SK-N-MC (cell line): ENCODE measurements around the gene GRIA1.

ENCODE experiments used
- DNase-seq: peaks from one replicate; pipeline ENCODE4 v3.0.0-alpha.2; 2011; ENCODE audit warnings: low read depth, low spot score
- H3K27ac ChIP-seq: fragments of 200-600 bp; sonication (generic); 2 replicates; pipeline ENCODE4 v1.5.1; 2016; ENCODE audit warnings: mixed run types
- H3K36me3 ChIP-seq: fragments of 200-600 bp; sonication (generic); 2 replicates; pipeline ENCODE4 v1.6.1; 2017; ENCODE audit warnings: antibody characterized with exemption, low read length, mixed read lengths; ENCODE audit not compliant: insufficient read depth
- H3K4me3 ChIP-seq: fragments of 200-600 bp; sonication (generic); 2 replicates; pipeline ENCODE4 v1.5.1; 2016
- H3K9ac ChIP-seq: fragments of 200-600 bp; sonication (generic); 2 replicates; pipeline ENCODE4 v1.8.0; 2017; ENCODE audit warnings: mixed run types, mixed read lengths; ENCODE audit not compliant: insufficient read length
- H3K9me3 ChIP-seq: fragments of 200-600 bp; sonication (generic); 2 replicates; pipeline ENCODE4 v1.6.1; 2017; ENCODE audit warnings: low read depth, mild to moderate bottlenecking, antibody characterized with exemption, low read length, moderate library complexity, mixed read lengths
- EZH2 ChIP-seq: fragments of 200-600 bp; sonication (generic); IDR thresholded peaks from one replicate; pipeline ENCODE4 v1.6.1; 2017; ENCODE audit warnings: antibody characterized with exemption
- FOXP2 ChIP-seq: optimal IDR thresholded peaks from 2 replicates; pipeline ENCODE3; 2011; ENCODE audit warnings: mild to moderate bottlenecking, moderate library complexity; ENCODE audit not compliant: insufficient read depth; ENCODE audit errors: extremely low read length, control extremely low read depth
- POLR2AphosphoS5 ChIP-seq: IDR thresholded peaks from 2 replicates; pipeline ENCODE4 v1.6.1; 2012; ENCODE audit warnings: mild to moderate bottlenecking, low read depth, low read length, borderline replicate concordance

The GRIA1 gene

DNA sequence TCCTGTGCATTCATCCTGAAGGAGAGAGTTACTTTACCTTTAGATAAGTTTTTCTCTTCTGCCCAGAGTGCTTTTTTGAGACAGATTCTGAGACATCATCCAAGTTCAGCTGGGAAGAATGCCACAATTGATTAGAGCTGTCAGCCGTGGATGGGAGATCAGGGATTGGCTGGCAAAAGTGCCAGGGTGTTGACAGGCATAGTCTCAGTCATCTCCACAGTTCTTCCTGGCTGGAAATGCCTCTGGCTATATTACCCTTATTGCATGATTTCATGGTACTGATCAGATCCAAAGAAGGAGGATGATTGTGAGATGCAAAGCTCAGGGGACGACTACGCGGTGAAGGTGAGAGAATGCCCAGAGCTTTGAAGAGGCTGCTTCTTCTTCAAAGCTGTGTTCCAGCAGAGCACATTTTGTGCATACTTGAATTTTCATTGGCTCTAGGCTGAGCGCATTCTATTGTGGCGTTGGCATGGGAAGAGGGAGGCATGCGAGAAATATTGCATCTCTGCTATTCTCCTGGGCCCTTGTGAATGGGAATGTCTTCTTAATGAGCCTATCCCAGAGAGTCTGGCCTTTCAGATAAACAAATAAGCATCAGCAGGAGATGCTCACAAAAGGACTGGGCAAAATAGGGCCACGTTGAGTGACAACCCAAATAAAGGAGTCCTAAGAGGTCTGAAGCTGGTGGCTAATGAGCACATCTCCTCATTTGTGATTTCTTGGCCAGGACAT lies 82.1 kb downstream of the GRIA1 start:
- no peaks in the 10 kb centered on the region for H3K36me3 ChIP-seq
- no peak for TF ChIP-seq FOXP2
- TF ChIP-seq EZH2, result no peak
- H3K27ac ChIP-seq, result no peak overlapping the region
- DNase-seq, result no peak
- no peak overlapping the region for H3K4me3 ChIP-seq
- no peak overlapping the region for H3K9ac ChIP-seq
- no peaks in the 10 kb centered on the region for H3K9me3 ChIP-seq

- TF ChIP-seq POLR2AphosphoS5, result no peak
- H3K36me3 ChIP-seq, result no peaks in the 10 kb centered on the region
- no peak overlapping the region for H3K27ac ChIP-seq
- no peak overlapping the region for H3K9ac ChIP-seq
- H3K9me3 ChIP-seq, result no peaks in the 10 kb centered on the region
- no peak for DNase-seq
- H3K4me3 ChIP-seq, result no peak overlapping the region
Measured at GRCh38 chr5:153573326-153574033, 83.0 kb downstream of the GRIA1 start.

- no peak for DNase-seq
- Histone ChIP-seq H3K4me3 (no peak overlapping the region), H3K9ac (no peak overlapping the region), H3K27ac (no peak overlapping the region), H3K36me3 (no peaks in the 10 kb centered on the region), H3K9me3 (no peaks in the 10 kb centered on the region)
- TF ChIP-seq EZH2 (no peak), POLR2AphosphoS5 (no peak), FOXP2 (no peak)
Measured at GRCh38 chr5:153584126-153584959, 93.9 kb downstream of the GRIA1 start.

- Histone ChIP-seq H3K27ac (no peak overlapping the region), H3K9me3 (no peaks in the 10 kb centered on the region), H3K36me3 (no peaks in the 10 kb centered on the region), H3K9ac (no peak overlapping the region), H3K4me3 (no peak overlapping the region)
- TF ChIP-seq POLR2AphosphoS5 (no peak), FOXP2 (no peak)
- no peak for DNase-seq
Measured at GRCh38 chr5:153584960-153585359, 94.5 kb downstream of the GRIA1 start.

- H3K9me3 ChIP-seq, result no peaks in the 10 kb centered on the region
- TF ChIP-seq POLR2AphosphoS5, result no peak
- no peak for TF ChIP-seq EZH2
- TF ChIP-seq FOXP2, result no peak
- no peak for DNase-seq
Measured at GRCh38 chr5:153585622-153586277, 95.3 kb downstream of the GRIA1 start.

DNA sequence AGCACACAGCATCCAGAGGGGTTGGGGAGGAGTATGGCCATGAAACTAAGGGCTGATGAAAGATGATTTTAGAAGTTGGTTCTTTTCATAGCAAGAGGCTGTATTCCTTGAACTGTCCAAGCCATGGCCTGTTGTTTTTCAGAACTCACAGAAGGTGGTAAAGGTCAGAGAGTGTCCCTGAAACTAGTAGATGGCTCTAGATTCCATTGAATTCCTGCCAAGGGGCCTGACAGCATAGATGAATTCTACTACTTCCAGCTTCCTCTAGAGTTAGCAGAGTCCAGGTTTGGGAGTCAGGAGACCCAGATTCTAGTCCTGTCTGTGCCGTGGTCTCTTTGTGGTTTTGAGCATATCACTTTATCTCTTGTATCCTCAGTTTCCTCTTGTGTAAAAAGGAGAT lies 101.6 kb downstream of the GRIA1 start:
- TF ChIP-seq EZH2 (no peak), FOXP2 (no peak), POLR2AphosphoS5 (no peak)
- Histone ChIP-seq H3K36me3 (no peaks in the 10 kb centered on the region), H3K27ac (no peak overlapping the region)

More at GRCh38 chr5:153585622-153586277, 95.3 kb downstream of the GRIA1 start:
- no peaks in the 10 kb centered on the region for H3K36me3 ChIP-seq
- H3K4me3 ChIP-seq, result no peak overlapping the region
- H3K27ac ChIP-seq, result no peak overlapping the region
- H3K9ac ChIP-seq, result no peak overlapping the region

GRCh38 chr5:153594785-153595184 lies 104.3 kb downstream of the GRIA1 start:
- TF ChIP-seq FOXP2 (no peak), EZH2 (no peak), POLR2AphosphoS5 (no peak)
- Histone ChIP-seq H3K9ac (no peak overlapping the region), H3K9me3 (no peaks in the 10 kb centered on the region), H3K27ac (no peak overlapping the region), H3K36me3 (no peaks in the 10 kb centered on the region), H3K4me3 (no peak overlapping the region)
- DNase-seq, result no peak

More for the DNA sequence above, 101.6 kb downstream of the GRIA1 start:
- no peaks in the 10 kb centered on the region for H3K9me3 ChIP-seq
- H3K4me3 ChIP-seq, result no peak overlapping the region
- DNase-seq, result no peak
- no peak overlapping the region for H3K9ac ChIP-seq

GRCh38 chr5:153598099-153598498 lies 107.6 kb downstream of the GRIA1 start:
- TF ChIP-seq FOXP2, result no peak
- TF ChIP-seq EZH2, result no peak
- TF ChIP-seq POLR2AphosphoS5, result no peak
- no peak overlapping the region for H3K27ac ChIP-seq
- no peak overlapping the region for H3K4me3 ChIP-seq
- DNase-seq, result no peak
- H3K9ac ChIP-seq, result no peak overlapping the region
- no peaks in the 10 kb centered on the region for H3K36me3 ChIP-seq
- H3K9me3 ChIP-seq, result no peaks in the 10 kb centered on the region
